ENCODE data around the gene TPPP2. TPM values are rescaled to one million over a fixed set of nuclear protein-coding genes. Genes with fewer than 3 reads are reported as not detected.

TPPP2 gene
- total and polyA plus RNA-seq, 10 of the 15 experiments (the other 5 are each of a cell fraction or from before 2014, with no cell fraction given), result not detected

DNA sequence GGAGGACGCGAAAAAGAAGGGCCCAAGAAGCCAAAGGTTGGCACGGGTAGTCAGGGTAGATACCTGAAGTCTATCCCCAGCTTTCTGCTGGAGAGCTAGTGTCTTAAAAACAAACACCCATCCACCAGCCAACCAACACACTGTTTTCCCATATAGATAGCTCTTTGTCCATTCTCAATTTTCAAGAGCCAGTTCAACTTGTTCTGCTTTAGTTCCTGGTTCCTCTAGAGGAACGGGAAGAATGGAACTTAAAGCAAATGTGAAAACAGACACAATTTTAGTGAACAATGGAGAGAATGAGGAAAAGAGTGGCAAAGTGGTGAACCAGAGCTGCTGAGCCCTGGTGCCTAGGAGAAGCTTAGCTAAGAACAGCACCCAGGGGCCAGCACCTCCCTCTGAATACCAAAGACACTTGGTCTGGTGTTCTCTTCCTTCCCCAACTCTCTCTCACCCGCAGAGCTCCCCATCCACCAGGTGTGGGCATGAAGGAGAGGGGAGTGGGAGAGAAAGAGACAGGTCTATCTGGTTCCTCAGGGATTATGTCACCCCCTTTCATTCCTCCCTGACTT, 9.0 kb upstream of the TPPP2 start (continued):
- TF ChIP-seq SKIL (IDR thresholded peaks at IDR 0.05; ENCODE audit: low read depth, poor library complexity, severe bottlenecking), result no peak
- TF ChIP-seq WRNIP1 (IDR thresholded peaks at IDR 0.05; ENCODE audit: borderline replicate concordance, low read depth, low read length), result no peak
- no peak for TF ChIP-seq KAT2A (conservative IDR thresholded peaks at IDR 0.05; ENCODE audit: control insufficient read depth, low read depth, low read length)
- TF ChIP-seq CREM (IDR thresholded peaks at IDR 0.05; ENCODE audit: low read depth), result no peak
- no peak for TF ChIP-seq YBX1 (IDR thresholded peaks at IDR 0.05)
- TF ChIP-seq CREB1 (IDR thresholded peaks at IDR 0.05; ENCODE audit: low read depth), result no peak

DNA sequence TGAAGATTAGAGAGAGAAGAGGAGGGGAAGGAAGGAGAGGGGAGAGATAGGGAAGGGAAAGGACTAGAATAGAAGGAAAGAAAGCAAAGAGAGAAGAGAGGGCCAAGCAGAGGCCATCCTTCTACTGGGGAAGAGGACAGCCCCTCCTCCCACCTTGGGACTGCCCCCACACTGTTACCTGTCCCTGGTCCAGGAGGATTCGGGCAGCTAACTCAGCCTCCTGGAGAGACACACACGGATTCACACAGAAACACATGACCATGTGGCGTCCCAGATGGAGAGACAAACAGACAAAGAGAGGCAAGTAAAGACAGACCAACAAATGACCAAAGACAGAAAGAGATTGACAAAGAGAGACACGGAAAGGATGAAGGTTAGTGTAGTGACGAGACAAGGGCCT, 7.3 kb upstream of the TPPP2 start:
- ChIA-PET POLR2A (no interaction called here), RAD21 (ENCODE audit: unreplicated experiment) (interaction anchor here (1.4 kb wide), 1 partner anchor 82 kb away, joined by 3 read pairs; no protein-coding TSS in a partner anchor), SMC1A (ENCODE audit: uncharacterized antibody, unreplicated experiment) (interaction anchor here (1.3 kb wide), 1 partner anchor 8 kb away, joined by 4 read pairs; no protein-coding TSS in a partner anchor), CTCF (interaction anchor here (1.4 to 1.9 kb wide), 2 partner anchors 8 to 70 kb away, joined by 3 to 6 read pairs; no protein-coding TSS in a partner anchor)
- H3K9ac ChIP-seq (ENCODE audit: control insufficient read depth, insufficient read depth, low read length), result no peak overlapping the region
- H3K79me2 ChIP-seq (ENCODE audit: control insufficient read depth, insufficient read depth, low read length), result no peaks in the 10 kb centered on the region
- no peak for TF ChIP-seq EGR1 (IDR thresholded peaks at IDR 0.05; ENCODE audit: borderline replicate concordance in 1 of 2, low read depth in 2 of 2, low read length in 2 of 2)
- no peak for TF ChIP-seq FOXK2 (IDR thresholded peaks at IDR 0.05)
- no peak for TF ChIP-seq RELA (IDR thresholded peaks at IDR 0.05; ENCODE audit: borderline replicate concordance, partially characterized antibody)
- TF ChIP-seq ETV6 (conservative IDR thresholded peaks at IDR 0.05 in 1 of 2, IDR thresholded peaks at IDR 0.05 in 1 of 2; ENCODE audit: borderline replicate concordance in 1 of 2, low read depth in 1 of 2), result no peak
- TF ChIP-seq, protein P1, sequence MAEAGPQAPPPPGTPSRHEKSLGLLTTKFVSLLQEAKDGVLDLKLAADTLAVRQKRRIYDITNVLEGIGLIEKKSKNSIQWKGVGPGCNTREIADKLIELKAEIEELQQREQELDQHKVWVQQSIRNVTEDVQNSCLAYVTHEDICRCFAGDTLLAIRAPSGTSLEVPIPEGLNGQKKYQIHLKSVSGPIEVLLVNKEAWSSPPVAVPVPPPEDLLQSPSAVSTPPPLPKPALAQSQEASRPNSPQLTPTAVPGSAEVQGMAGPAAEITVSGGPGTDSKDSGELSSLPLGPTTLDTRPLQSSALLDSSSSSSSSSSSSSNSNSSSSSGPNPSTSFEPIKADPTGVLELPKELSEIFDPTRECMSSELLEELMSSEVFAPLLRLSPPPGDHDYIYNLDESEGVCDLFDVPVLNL (IDR thresholded peaks at IDR 0.05; ENCODE audit: low read depth, low read length), result no peak
- no peak for TF ChIP-seq ATF7 (IDR thresholded peaks at IDR 0.05; ENCODE audit: low read depth)
- TF ChIP-seq RFX5 (IDR thresholded peaks at IDR 0.05; ENCODE audit: low read depth, low read length), result no peak
- no peak for TF ChIP-seq ATF2 (IDR thresholded peaks at IDR 0.05; ENCODE audit: low read length)
- no peak for TF ChIP-seq CEBPB (IDR thresholded peaks at IDR 0.05; ENCODE audit: borderline replicate concordance in 1 of 2, low read depth in 2 of 2, low read length in 2 of 2)
- in situ Hi-C loops (cut with MboI), result no loop called here
- peaks cover 4% of the 10 kb centered on the region; the same call in 1 of the 2 replicates for H3K4me1 ChIP-seq (ENCODE audit: control insufficient read depth, insufficient read depth, low read length)
- intact Hi-C loops (cut with micrococcal nuclease; ENCODE audit: unreplicated experiment), result no loop called here
- ATAC-seq, result no peak
- H4K20me1 ChIP-seq (ENCODE audit: control insufficient read depth, insufficient read depth), result no peaks in the 10 kb centered on the region
- BruUV-seq (replicated peaks), result no TSS peak
- FAIRE-seq, result no peak
- no peaks in the 10 kb centered on the region for H3K36me3 ChIP-seq (ENCODE audit: control insufficient read depth in 2 of 2, insufficient read depth in 2 of 2, low read length in 1 of 2)
- 27% methylated on average over 5 of the region's 5 CpGs for WGBS (ENCODE audit: insufficient coverage, insufficient replicate concordance, low lambda C conversion rate, missing lambda C conversion rate)
- no peak for DNase-seq (ENCODE audit: low read depth, low spot score)
- H2AFZ ChIP-seq (ENCODE audit: control insufficient read depth, low read depth, low read length), result no peak overlapping the region
- no peak overlapping the region for H3K4me2 ChIP-seq (ENCODE audit: control insufficient read depth, insufficient read depth)
- no peak overlapping the region for H3K27ac ChIP-seq (ENCODE audit: control insufficient read depth, insufficient read depth)
- H3K27me3 ChIP-seq (replicated peaks in 1 of 2; ENCODE audit: control insufficient read depth in 2 of 2, insufficient read depth in 2 of 2, low read length in 1 of 2), result peaks cover 15 to 21% of the 10 kb centered on the region in 2 experiments
- H3K4me3 ChIP-seq, result no peak overlapping the region
- H3K9me3 ChIP-seq (replicated peaks; ENCODE audit: control insufficient read depth, insufficient read depth, low read length), result no peaks in the 10 kb centered on the region

All from GM12878 (cell line).